H1 (cell line): ENCODE measurements around the gene S100A10. TPM values are rescaled to one million over a fixed set of nuclear protein-coding genes. Genes with fewer than 3 reads are reported as not detected.

Experiments
- JUND ChIP-seq: IDR thresholded peaks from 2 replicates; pipeline ENCODE4 v1.6.1; 2011; ENCODE audit warnings: mild to moderate bottlenecking, improper control_type of control experiment, low read length
- MAFK ChIP-seq: IDR thresholded peaks from 2 replicates; pipeline ENCODE4 v1.6.1; 2012; ENCODE audit warnings: low read depth, mild to moderate bottlenecking, improper control_type of control experiment, low read length
- RFX5 ChIP-seq: IDR thresholded peaks from 2 replicates; pipeline ENCODE4 v1.6.1; 2011; ENCODE audit warnings: low read depth, low read length, improper control_type of control experiment, borderline replicate concordance
- SIX5 ChIP-seq: IDR thresholded peaks from 2 replicates; pipeline ENCODE4 v1.6.1; 2011; ENCODE audit warnings: mild to moderate bottlenecking, low read depth, low read length
- SP2 ChIP-seq: IDR thresholded peaks from 2 replicates; pipeline ENCODE4 v1.6.1; 2012; ENCODE audit warnings: mild to moderate bottlenecking, low read length, inconsistent platforms
- polyA plus RNA-seq, 7 experiments: library from polyadenylated mRNA; depleted of rRNA in 3 of 7; stranded (reverse) in 5 of 7; unstranded in 2 of 7; fragments of >200 nt in 5 of 7; fragments of 200-250 nt in 2 of 7; gene quantifications; 1 replicate in 5 of 7; 2 replicates in 1 of 7; 4 replicates in 1 of 7; pipeline versions ENCODE4 v1.2.1 to v1.2.3, GENCODE V29; 2011 to 2013; ENCODE audit warnings: missing spikeins in 2 of 7, mixed read lengths in 2 of 7
- total RNA-seq: library from RNA; stranded (reverse); fragmentation: NEBNext Ultra II Directional; extraction: Animal tissue kit (Norgen Biotek cat#: 25700); gene quantifications from 2 replicates; pipeline ENCODE4 v1.2.1, GENCODE V29; 2021

S100A10 gene
- total and polyA plus RNA-seq, 2 of the 8 experiments (the other 6 are each of a cell fraction or from before 2014, with no cell fraction given): 23.9 to 231 TPM

- no peak for TF ChIP-seq SP2
- no peak for TF ChIP-seq MAFK
- TF ChIP-seq SIX5: no peak
- no peak for TF ChIP-seq JUND
- TF ChIP-seq RFX5: no peak
These were observed 40.1 kb downstream of the S100A10 start (continued) for GRCh38 chr1:151953409-151954094.
